ENCODE data around the gene MUTYH.

DNA sequence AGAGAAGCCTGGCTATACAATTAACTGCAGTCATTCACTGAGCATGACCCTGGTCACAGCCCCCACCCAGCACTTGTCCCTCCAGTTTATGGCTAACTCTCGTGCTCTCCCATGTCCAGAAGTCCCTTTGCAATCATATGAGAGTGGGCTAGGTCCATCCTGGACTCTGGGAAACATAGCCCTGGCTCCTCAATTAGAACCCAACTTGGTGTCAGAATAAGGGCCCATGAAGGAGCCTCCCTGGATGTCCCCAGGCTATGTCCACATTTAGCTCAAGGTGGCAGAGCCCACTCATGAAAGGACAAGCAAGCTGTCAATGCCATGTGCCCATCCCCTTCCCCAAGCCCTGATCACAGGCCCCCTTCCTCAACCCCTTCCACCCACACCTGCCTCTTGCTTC lies 40.9 kb downstream of the MUTYH start:
- TF ChIP-seq CTCF (IDR thresholded peaks at IDR 0.05) (no peak), EP300 (IDR thresholded peaks at IDR 0.05; ENCODE audit: low read depth) (no peak), POLR2AphosphoS5 (IDR thresholded peaks at IDR 0.05) (no peak), POLR2A (IDR thresholded peaks at IDR 0.05) (no peak)

Measured in transverse colon (tissue), 4 donors.